Central memory CD8-positive, alpha-beta T cell (primary cell): ENCODE data around the gene ENTR1.

Source experiments
- ATAC-seq: fragments of 150-1000 bp; cut with Tn5 transposase; replicated peaks from 2 replicates; pipeline ENCODE4 v1.10.0; 2022; ENCODE audit warnings: mild to moderate bottlenecking, moderate FRiP score, moderate number of reproducible peaks; ENCODE audit not compliant: poor library complexity, severe bottlenecking; ENCODE audit errors: extremely low read depth
- DNase-seq, 2 donors: peaks; one replicate each; pipeline ENCODE4 v3.0.0; 2021; ENCODE audit warnings: low spot score in 2 of 2
- H3K27ac Mint-ChIP-seq: one replicate; pipeline ENCODE4 v1.8.0; 2022; ENCODE audit warnings: low read depth, mild to moderate bottlenecking, moderate library complexity, mixed read lengths
- H3K27me3 Mint-ChIP-seq: one replicate; pipeline ENCODE4 v1.8.0; 2022; ENCODE audit warnings: mixed read lengths
- H3K36me3 Mint-ChIP-seq: one replicate; pipeline ENCODE4 v1.8.0; 2022; ENCODE audit warnings: mild to moderate bottlenecking, moderate library complexity, mixed read lengths; ENCODE audit not compliant: insufficient read depth
- H3K4me1 Mint-ChIP-seq: one replicate; pipeline ENCODE4 v1.8.0; 2022; ENCODE audit warnings: mixed read lengths
- H3K4me3 Mint-ChIP-seq: one replicate; pipeline ENCODE4 v1.8.0; 2022; ENCODE audit warnings: mild to moderate bottlenecking, moderate library complexity, mixed read lengths
- H3K9me3 Mint-ChIP-seq: one replicate; pipeline ENCODE4 v1.8.0; 2022; ENCODE audit warnings: mixed read lengths

ENTR1 gene

DNA sequence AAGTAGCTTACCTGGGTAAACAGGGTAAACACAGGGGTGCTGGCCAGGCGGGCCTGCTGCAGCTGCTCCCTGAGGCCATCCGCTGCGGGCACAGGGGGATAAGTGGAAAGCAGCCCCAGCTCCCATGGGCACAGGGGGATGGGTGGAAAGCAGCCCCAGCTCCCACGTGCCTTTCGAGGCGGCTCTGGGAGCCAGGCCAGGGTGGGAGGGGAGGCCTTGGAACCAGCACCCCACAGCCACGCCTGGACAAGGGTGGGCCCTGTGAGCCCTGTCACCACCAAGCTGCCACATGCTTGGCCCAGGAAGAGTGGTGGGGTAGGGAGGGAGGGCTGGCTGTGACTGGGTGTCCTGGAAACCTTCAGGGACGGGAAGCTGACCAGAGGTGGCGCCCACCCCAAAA, 29.1 kb downstream of the ENTR1 start:
- ATAC-seq, result no peak
- no peak overlapping the region for H3K4me3 Mint-ChIP-seq
- no peaks in the 10 kb centered on the region for H3K9me3 Mint-ChIP-seq

DNA sequence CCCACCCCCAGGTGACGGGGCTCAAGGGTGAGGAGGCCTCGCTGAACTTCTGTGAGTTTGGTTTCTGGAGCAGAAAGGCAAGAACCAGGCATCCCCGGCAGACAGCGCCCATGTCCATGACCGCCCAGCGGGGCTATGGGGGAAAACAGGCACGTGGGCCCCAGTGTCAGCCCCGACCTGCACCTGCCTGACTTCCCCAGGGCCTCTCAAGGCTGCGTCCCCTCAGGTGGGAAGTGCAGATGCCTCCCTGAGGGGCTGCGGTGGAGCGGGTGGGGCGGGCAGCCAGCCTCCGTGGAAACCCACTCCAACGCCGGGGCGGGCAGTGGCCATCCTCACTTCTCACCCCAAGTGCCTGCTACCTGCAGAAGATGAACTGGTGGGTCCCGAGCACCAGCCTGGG, 30.0 kb downstream of the ENTR1 start:
- no peak for ATAC-seq
- no peak overlapping the region for H3K27ac Mint-ChIP-seq
- peaks cover 15% of the 10 kb centered on the region for H3K4me1 Mint-ChIP-seq
- peaks cover 12% of the 10 kb centered on the region for H3K36me3 Mint-ChIP-seq
- H3K9me3 Mint-ChIP-seq, result no peaks in the 10 kb centered on the region
- H3K27me3 Mint-ChIP-seq, result no peaks in the 10 kb centered on the region
- no peak for DNase-seq
- no peak overlapping the region for H3K4me3 Mint-ChIP-seq

More for the DNA sequence above, 29.1 kb downstream of the ENTR1 start:
- Mint-ChIP-seq H3K27ac (no peak overlapping the region), H3K4me1 (peaks cover 24% of the 10 kb centered on the region), H3K27me3 (no peaks in the 10 kb centered on the region), H3K36me3 (peaks cover 12% of the 10 kb centered on the region)
- no peak for DNase-seq

DNA sequence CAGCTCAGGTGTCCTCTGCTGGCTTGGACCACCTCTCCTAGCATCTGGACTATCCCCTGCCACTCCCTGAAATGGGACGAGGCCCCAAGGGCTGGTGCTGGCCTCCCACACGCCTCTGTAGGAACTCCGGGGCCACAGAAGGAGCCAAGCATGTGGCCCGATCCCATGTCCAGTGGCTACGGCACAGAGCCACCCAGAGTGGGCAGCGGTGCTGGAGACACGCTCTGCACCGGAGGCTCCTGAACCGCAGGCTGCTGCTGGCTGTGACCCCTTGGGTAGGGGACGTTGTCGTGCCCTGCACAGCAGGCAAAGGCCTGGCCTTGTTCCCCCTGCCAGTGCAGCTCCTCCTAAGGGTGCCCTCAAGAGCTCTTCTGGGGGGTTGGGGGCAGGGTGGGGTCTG, 30.5 kb downstream of the ENTR1 start:
- H3K9me3 Mint-ChIP-seq, result no peaks in the 10 kb centered on the region
- peaks cover 10% of the 10 kb centered on the region for H3K36me3 Mint-ChIP-seq
- H3K27ac Mint-ChIP-seq, result no peak overlapping the region
- no peaks in the 10 kb centered on the region for H3K27me3 Mint-ChIP-seq
- H3K4me3 Mint-ChIP-seq, result no peak overlapping the region
- no peak for ATAC-seq
- peaks cover 10% of the 10 kb centered on the region for H3K4me1 Mint-ChIP-seq
- DNase-seq, result no peak

DNA sequence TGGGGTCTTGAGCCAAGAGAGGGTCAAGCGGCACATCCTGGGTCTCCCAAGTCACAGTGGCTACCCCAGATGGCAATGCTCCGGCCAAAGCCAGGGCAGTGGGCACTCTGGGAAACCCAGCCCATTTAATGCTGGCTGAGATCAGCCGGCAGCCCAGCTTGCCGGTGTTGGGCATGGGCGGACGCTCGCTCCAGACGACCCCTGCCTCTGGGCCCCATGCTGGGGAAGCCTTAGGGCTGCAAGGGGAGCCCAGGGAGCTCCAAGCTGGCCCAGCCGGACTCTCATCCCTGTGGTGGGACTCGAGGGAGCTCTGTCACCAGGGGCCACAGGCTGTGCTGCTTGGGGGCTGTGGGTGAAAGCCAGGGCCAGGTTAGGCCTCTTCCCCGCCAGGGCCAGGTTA, 31.0 kb downstream of the ENTR1 start:
- Mint-ChIP-seq H3K27me3 (no peaks in the 10 kb centered on the region), H3K4me1 (peaks cover 5% of the 10 kb centered on the region), H3K9me3 (no peaks in the 10 kb centered on the region), H3K4me3 (no peak overlapping the region), H3K27ac (no peak overlapping the region), H3K36me3 (peaks cover 7% of the 10 kb centered on the region)
- DNase-seq (no peak), ATAC-seq (no peak)

DNA sequence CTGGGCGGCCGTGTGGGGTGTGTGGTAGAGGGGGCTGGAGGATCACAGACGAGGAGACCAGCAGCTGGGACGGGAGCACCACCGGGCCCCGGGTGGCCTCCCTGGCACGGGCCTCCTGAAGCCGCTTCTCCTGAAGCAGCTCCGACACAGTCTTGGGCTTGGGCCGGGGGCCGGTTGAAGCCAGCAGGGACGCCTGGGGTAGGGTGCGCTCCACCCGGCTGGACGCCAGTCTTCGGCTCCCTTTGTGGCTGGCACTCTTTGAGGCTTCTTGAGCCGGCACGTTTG, 31.5 kb downstream of the ENTR1 start:
- no peak for DNase-seq
- ATAC-seq, result no peak
- Mint-ChIP-seq H3K4me3 (no peak overlapping the region), H3K27me3 (no peaks in the 10 kb centered on the region), H3K27ac (no peak overlapping the region), H3K36me3 (peaks cover 5% of the 10 kb centered on the region), H3K9me3 (no peaks in the 10 kb centered on the region), H3K4me1 (peaks cover under 1% of the 10 kb centered on the region)

DNA sequence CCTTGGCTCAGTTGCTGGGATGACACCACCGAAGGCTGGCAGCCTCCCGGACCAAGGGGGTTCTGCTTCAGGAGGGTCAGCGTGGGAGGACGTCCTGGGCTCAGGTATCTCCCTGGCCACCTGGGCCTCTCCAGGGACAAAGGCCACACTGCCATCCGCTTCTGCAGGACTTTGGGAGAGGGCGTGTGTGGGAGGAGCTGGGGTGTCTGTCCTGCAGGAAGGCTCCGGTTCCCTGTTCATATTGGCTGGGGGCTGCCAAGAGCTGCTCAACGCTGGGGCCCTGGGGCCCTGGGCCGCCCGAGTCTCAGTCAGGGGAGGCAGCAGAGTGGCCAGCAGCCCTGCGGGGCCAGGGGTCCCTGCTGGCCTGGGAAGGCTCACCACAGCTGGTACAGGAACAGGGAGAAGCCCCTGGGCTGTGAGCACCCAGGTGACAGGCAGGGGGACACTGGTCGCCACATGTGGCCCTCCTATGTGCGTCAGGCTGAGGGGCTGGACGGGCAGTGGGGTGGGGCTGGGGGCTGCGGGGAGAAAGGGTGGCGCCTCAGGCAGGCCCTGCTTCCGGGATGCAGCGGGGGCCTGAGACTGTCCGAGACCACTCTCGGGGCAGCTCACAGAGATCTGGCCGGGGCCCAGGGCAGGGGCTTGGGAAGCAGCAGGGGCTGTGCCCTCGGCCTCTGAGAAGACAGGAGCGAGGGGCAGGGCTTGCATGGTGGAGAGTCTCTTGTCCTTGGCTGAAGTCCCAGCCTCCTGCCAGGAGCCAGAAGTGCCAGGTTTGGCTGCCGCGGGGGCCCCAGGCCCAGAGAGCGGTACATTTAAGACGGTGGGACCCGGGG, 32.0 kb downstream of the ENTR1 start:
- ATAC-seq, result no peak
- peaks cover 5% of the 10 kb centered on the region for H3K36me3 Mint-ChIP-seq
- H3K9me3 Mint-ChIP-seq, result no peaks in the 10 kb centered on the region
- no peak for DNase-seq
- no peak overlapping the region for H3K4me3 Mint-ChIP-seq
- no peaks in the 10 kb centered on the region for H3K4me1 Mint-ChIP-seq
- H3K27ac Mint-ChIP-seq, result no peak overlapping the region
- no peaks in the 10 kb centered on the region for H3K27me3 Mint-ChIP-seq

DNA sequence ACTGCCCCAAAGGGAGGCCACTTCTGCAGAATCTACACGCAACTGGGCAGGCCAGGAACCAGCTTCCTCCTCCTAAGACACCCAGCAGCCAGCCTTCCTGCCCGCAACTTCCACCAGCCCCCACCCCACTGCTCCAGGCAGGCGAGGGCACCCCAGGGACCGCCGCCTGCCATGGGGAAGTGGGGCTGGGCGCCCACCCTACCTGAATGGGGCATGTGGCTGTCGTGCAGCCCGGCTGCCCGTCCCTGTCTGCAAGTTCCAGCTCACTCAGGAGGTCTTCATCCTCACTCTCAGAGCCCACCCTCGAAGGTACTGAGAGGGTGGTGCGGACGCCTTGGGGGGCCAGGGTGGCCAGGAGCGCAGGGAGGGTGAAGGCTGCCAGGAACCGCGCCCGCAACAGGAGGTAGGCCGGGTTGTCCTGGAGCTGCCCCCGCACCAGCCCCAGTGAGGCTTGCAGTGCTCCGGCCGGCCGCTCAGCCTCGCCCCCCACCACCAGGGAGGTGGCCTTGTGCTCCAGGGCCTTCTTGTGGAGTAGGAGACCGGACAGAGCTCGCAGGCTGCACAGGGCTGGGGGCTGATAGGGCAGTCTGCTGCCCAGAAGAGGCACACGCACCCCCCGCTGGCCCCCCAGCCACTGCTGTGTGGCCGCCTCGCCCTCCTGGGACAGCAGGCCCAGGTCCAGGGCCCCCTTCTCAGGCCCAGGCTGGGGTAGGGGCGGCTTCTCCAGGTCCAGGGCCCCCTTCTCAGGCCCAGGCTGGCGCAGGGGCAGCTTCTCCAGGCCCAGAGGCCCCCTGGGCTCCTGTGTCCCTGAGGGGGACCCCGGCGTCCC, 32.9 kb downstream of the ENTR1 start:
- Mint-ChIP-seq H3K4me3 (no peak overlapping the region), H3K9me3 (no peaks in the 10 kb centered on the region), H3K27ac (no peak overlapping the region), H3K36me3 (peaks cover 5% of the 10 kb centered on the region), H3K27me3 (no peaks in the 10 kb centered on the region), H3K4me1 (no peaks in the 10 kb centered on the region)
- ATAC-seq, result no peak
- no peak for DNase-seq

DNA sequence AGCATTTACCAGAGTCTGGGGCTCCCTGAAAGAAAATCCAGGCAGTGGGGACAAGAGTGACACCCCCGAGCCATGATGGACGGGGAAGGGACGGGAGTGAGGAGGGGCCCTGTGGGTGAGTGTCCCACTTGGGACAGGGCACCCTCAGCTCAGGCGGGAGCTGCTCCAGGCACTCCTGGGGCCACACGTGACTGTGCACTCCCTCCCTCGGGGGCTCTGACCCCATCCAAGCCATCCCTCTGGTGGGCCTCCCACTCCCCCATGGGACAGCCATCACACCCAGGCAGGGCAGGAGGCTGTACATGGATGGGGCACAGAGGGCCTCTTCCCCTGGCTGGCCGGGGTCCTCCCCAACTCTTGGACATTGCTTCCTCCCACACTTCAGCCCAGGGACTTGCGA, 34.0 kb downstream of the ENTR1 start:
- peaks cover 5% of the 10 kb centered on the region for H3K36me3 Mint-ChIP-seq
- H3K4me3 Mint-ChIP-seq, result no peak overlapping the region
- H3K9me3 Mint-ChIP-seq, result no peaks in the 10 kb centered on the region
- no peak overlapping the region for H3K27ac Mint-ChIP-seq
- ATAC-seq (no peak), DNase-seq (no peak)
- H3K27me3 Mint-ChIP-seq, result no peaks in the 10 kb centered on the region
- H3K4me1 Mint-ChIP-seq, result no peaks in the 10 kb centered on the region

DNA sequence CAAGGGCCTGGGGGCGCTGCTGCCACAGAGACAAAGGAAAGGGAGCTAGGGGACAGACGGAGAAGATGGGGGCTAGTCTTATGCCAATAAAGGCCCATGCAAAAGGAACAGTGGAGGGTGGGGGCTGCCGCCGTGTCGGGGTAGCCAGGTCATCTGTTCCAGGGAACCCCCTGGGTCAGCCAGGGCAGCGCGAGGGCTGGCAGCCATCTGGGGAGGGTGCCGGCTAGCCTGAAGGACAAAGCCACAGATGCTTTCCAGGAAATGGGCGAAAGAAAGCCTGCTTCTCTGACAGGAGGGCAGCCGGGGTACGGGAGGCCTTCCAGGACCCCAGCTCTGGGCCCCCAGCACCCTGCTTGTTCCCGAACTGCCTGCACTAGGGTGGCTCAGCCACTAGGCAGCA, 35.3 kb downstream of the ENTR1 start:
- DNase-seq, result no peak
- no peak for ATAC-seq
- H3K4me3 Mint-ChIP-seq, result no peak overlapping the region
- no peaks in the 10 kb centered on the region for H3K4me1 Mint-ChIP-seq
- peaks cover 2% of the 10 kb centered on the region for H3K36me3 Mint-ChIP-seq
- no peaks in the 10 kb centered on the region for H3K9me3 Mint-ChIP-seq
- H3K27me3 Mint-ChIP-seq, result no peaks in the 10 kb centered on the region
- H3K27ac Mint-ChIP-seq, result no peak overlapping the region

DNA sequence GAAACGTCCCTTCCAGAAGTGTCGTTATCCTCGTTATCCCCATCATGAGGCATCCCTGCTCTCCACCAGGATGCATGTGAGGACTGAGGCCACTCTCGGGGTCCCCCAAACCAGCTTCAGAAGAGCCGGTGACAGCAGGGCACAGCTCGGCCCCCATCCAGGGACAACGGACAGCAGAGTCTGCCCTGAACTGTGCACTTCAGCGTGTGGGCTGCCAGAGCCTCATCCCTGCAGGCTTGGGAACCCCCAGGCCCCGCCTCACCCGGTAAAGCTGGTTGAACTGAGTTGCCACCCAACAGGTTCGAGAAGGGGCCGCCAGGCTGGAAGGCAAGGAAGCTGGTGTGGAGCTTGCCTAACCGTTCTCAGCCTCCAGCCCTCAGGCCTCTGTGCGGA, 36.2 kb downstream of the ENTR1 start:
- Mint-ChIP-seq H3K4me1 (no peaks in the 10 kb centered on the region), H3K4me3 (no peak overlapping the region), H3K27me3 (no peaks in the 10 kb centered on the region), H3K27ac (no peak overlapping the region), H3K9me3 (no peaks in the 10 kb centered on the region), H3K36me3 (peaks cover 2% of the 10 kb centered on the region)
- DNase-seq, result no peak
- ATAC-seq, result no peak

DNA sequence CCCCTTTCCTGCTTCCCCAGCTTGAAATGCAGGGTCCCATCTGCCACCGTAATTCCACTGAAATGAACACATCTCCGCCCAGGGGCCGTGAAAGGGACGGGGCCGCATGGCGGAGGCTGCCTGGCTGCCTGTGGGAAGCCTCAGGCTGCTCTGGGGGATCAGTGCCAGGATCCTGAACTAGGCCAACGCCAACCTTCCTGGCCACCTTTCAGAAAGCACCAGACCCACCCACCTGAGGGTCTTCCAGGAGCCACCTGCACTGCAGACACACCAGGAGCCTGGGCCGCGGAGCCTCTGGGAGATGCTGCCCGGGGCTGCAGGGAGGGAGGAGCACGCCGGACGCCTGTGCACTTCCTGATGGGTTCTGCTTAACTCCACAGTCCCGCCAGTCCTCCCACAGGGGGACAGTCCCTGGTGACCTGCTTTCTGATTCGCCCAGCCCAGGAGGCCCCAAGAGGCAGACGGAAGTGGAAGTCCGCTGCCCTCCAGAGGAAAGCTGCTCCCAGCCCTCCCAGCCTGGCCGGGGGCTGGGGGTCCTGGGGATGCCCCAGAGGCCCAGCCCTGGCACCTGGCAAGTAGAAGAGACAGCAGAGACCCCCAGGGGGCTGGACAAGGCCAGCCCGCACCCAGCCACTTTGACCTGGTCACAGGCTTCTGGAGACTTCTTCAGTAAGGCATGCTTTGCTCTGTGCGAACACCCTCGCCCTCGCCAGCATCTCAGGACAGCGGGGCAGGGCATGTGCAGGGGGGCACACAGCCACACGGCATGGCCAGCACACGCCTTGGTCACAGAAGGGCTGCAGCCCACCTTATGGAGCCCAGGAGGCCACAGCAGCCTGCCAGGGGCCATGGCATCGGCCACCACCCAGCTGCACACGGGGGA, 36.9 kb downstream of the ENTR1 start, which contains the start of gene CARD9:
TSS of gene CARD9 (minus strand) at position 370 of the 883 bp plus-strand sequence. CDS start 1,591 bp downstream, outside the sequence.
- Mint-ChIP-seq H3K36me3 (peaks cover 2% of the 10 kb centered on the region), H3K9me3 (no peaks in the 10 kb centered on the region), H3K4me3 (no peak within 1 kb of the TSS), H3K27me3 (no peaks in the 10 kb centered on the region), H3K27ac (no peak within 1 kb of the TSS), H3K4me1 (no peaks in the 10 kb centered on the region)
- DNase-seq, result no peak
- ATAC-seq, result no peak

DNA sequence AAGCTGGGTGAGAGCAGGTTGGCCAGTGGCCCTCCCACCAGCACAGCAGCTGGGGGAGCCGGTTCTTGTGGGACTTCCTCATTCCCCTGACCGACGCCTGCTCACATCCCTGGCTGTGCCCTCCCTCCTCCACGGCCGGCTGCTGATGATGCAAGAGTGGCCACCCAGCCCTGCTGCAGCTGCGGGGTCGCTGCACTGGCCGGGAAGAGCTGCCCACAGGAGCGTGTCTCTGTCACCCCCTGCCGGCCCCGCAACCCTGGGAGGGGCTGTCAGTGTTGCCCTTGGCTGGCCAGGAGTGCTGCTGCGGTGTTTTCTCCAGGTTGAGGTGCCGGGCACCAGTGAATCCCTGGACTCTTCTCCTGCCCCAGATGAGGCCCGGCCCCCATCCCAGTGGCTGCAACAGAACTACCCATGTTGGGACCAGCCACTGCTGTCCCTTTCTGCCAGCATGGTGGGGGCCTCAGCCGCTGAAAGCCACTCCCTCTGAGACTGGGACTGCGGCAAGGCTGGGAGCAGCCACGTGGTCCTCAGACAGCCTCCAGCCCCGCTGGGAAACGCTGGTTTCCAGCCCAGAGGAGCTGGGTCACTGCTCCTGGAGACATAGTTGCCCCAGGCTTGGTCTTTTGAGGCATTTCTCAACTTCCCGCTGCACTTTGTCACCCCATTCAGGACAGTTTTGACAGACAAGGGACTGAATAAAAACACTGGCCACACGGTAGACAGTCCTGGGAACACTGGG, 37.7 kb downstream of the ENTR1 start:
- no peaks in the 10 kb centered on the region for H3K27me3 Mint-ChIP-seq
- H3K9me3 Mint-ChIP-seq, result no peaks in the 10 kb centered on the region
- ATAC-seq, result no peak
- peaks cover 2% of the 10 kb centered on the region for H3K36me3 Mint-ChIP-seq
- H3K4me1 Mint-ChIP-seq, result no peaks in the 10 kb centered on the region
- DNase-seq, result no peak
- H3K27ac Mint-ChIP-seq, result no peak overlapping the region
- no peak overlapping the region for H3K4me3 Mint-ChIP-seq
